HL-60 (cell line): ENCODE results near the gene COL4A3.

Experiments used
- CTCF ChIP-seq: IDR thresholded peaks from one replicate; pipeline ENCODE4 v1.5.1; 2011; ENCODE audit warnings: low read length, control low read depth, inconsistent platforms; ENCODE audit not compliant: insufficient read depth
- REST ChIP-seq: IDR thresholded peaks from 2 replicates; pipeline ENCODE4 v1.6.1; 2012; ENCODE audit warnings: low read depth; ENCODE audit not compliant: insufficient replicate concordance

GRCh38 chr2:227163998-227164762, at the start of gene COL4A3, which contains the start of gene COL4A4:
- no peak for TF ChIP-seq CTCF
- TF ChIP-seq REST, result no peak
